Measurements from ENCODE around the gene ZBTB1. TPM values are rescaled to one million over a fixed set of nuclear protein-coding genes. Genes with fewer than 3 reads are reported as not detected.

Gene ZBTB1
- total and polyA plus RNA-seq, 2 donors (not counting 3 experiments of a cell fraction or from before 2014, with no cell fraction given), result 9.7 to 32.2 TPM

DNA sequence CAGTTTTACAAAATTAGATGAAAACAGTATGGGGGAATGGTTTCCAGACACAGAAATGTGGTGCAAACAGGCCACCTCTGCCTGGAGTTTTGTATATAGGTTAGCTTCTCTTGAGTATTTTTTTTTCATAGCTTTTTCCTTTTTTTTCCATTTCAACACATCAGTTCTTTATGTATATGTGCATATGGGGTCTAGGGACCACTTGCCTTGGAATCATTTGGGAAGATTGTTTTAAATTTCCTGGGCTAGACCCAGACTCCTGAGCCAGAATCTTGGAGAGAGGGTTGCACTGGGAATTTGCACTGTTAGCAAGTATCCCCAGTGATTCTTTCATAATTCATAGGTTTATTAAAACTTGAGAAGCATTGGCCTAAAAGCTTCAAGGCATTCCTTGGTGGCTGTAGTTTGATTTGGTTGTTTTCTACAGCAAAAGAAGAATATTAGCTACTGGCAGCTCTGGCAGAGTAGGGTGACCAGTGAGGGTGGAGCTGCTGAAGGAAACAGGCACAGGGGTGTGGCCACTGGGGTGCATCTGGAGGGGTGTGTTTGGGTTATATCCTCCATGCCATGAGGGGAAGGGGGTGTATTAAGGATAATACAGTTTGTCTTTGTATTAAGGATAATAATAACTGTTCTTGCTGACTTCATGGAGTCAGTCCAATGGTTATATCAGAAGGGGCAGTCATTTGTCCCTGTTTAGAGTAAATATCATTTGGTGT is 68.0 kb downstream of the ZBTB1 start:
- Histone ChIP-seq H3K4me2 (ENCODE audit: insufficient read depth, low read length) (no peak overlapping the region), H4K20me1 (replicated peaks; ENCODE audit: control insufficient read depth, extremely low read depth, insufficient read depth, low read length) (no peaks in the 10 kb centered on the region), H3K79me2 (ENCODE audit: control insufficient read depth, insufficient read depth, low read length) (no peaks in the 10 kb centered on the region), H3K4me3 (replicated peaks in 1 of 3; ENCODE audit: insufficient read depth in 1 of 3, low read depth in 1 of 3, low read length in 3 of 3) (no peak overlapping the region), H3K9me1 (replicated peaks; ENCODE audit: control insufficient read depth, extremely low read depth, insufficient read depth, low read length) (no peaks in the 10 kb centered on the region), H3K9ac (replicated peaks; ENCODE audit: extremely low read depth, insufficient read depth, low read length) (no peak overlapping the region), H3K36me3 (ENCODE audit: control insufficient read depth in 2 of 2, extremely low read depth in 1 of 2, insufficient read depth in 2 of 2, low read length in 2 of 2) (no peaks in the 10 kb centered on the region), H3K9me3 (replicated peaks; ENCODE audit: control insufficient read depth, insufficient read depth, low read length) (no peaks in the 10 kb centered on the region), H3K27ac (ENCODE audit: insufficient read depth, low read depth, low read length) (no peak overlapping the region), H3K4me1 (ENCODE audit: control insufficient read depth, extremely low read depth, insufficient read depth, low read length) (peaks cover 18% of the 10 kb centered on the region), H3K27me3 (ENCODE audit: control insufficient read depth in 2 of 2, insufficient read depth in 2 of 2, low read length in 2 of 2) (no peaks in the 10 kb centered on the region), H2AFZ (ENCODE audit: low read depth, low read length) (no peak overlapping the region)
- FAIRE-seq, result no peak
- dilution Hi-C loops (cut with MboI; ENCODE audit: extremely low pct_ligation_motif_present, low sequenced_read_pairs) (no loop called here), intact Hi-C loops (cut with micrococcal nuclease) (no loop called here)
- CTCF ChIA-PET, result interaction anchor here (1.3 to 1.4 kb wide), 2 partner anchors 9 to 29 kb away, joined by 3 read pairs; no protein-coding TSS in a partner anchor
- no peak for DNase-seq (ENCODE audit: low read depth, low spot score)
- TF ChIP-seq MYC (IDR thresholded peaks at IDR 0.05; ENCODE audit: low read depth, low read length), result no peak
- TF ChIP-seq POLR2A (IDR thresholded peaks at IDR 0.05; ENCODE audit: low read depth, low read length), result no peak
- no peak for TF ChIP-seq JUN (IDR thresholded peaks at IDR 0.05; ENCODE audit: borderline replicate concordance, insufficient read depth, insufficient read length, low read depth)
- TF ChIP-seq GATA2 (IDR thresholded peaks at IDR 0.05; ENCODE audit: insufficient read depth, insufficient read length, low read depth, low read length), result no peak
- TF ChIP-seq EZH2 (IDR thresholded peaks at IDR 0.05; ENCODE audit: borderline replicate concordance, low read depth, low read length, severe bottlenecking), result no peak
- TF ChIP-seq, protein P1, sequence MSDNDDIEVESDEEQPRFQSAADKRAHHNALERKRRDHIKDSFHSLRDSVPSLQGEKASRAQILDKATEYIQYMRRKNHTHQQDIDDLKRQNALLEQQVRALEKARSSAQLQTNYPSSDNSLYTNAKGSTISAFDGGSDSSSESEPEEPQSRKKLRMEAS (IDR thresholded peaks at IDR 0.05; ENCODE audit: insufficient read depth, insufficient read length), result no peak
- TF ChIP-seq POLR2AphosphoS5 (IDR thresholded peaks at IDR 0.05; ENCODE audit: insufficient read depth, low read depth, low read length), result no peak
- BruUV-seq (replicated peaks), result no TSS peak
- POLR2A ChIA-PET, result no interaction called here

DNA sequence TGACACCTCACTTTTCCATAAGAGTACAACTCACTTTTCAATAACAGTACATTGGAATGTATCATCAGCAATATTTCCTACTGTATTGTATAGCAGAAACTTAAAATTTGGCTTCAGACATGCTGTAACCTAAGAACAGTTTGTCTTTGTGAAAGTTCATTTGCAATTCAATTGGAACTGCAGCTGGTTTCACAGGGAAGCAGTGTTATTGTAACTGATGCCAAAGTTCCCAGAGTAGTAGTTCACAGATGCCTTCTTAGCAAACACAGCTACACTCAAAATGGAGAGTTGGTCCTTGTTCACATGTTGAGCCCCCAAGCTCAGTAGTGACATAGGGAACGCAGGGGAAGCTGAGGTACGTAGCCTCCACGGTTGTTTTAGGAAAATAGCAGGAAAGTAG is 68.5 kb downstream of the ZBTB1 start:
- H2AFZ ChIP-seq (ENCODE audit: low read depth, low read length), result no peak overlapping the region
- dilution Hi-C loops (cut with MboI; ENCODE audit: extremely low pct_ligation_motif_present, low sequenced_read_pairs), result no loop called here
- H3K4me2 ChIP-seq (ENCODE audit: insufficient read depth, low read length), result no peak overlapping the region
- H3K9me3 ChIP-seq (replicated peaks; ENCODE audit: control insufficient read depth, insufficient read depth, low read length), result no peaks in the 10 kb centered on the region
- no peaks in the 10 kb centered on the region for H3K9me1 ChIP-seq (replicated peaks; ENCODE audit: control insufficient read depth, extremely low read depth, insufficient read depth, low read length)
- TF ChIP-seq MYC (IDR thresholded peaks at IDR 0.05; ENCODE audit: low read depth, low read length) (no peak), JUN (IDR thresholded peaks at IDR 0.05; ENCODE audit: borderline replicate concordance, insufficient read depth, insufficient read length, low read depth) (no peak)
- TF ChIP-seq, protein P2, sequence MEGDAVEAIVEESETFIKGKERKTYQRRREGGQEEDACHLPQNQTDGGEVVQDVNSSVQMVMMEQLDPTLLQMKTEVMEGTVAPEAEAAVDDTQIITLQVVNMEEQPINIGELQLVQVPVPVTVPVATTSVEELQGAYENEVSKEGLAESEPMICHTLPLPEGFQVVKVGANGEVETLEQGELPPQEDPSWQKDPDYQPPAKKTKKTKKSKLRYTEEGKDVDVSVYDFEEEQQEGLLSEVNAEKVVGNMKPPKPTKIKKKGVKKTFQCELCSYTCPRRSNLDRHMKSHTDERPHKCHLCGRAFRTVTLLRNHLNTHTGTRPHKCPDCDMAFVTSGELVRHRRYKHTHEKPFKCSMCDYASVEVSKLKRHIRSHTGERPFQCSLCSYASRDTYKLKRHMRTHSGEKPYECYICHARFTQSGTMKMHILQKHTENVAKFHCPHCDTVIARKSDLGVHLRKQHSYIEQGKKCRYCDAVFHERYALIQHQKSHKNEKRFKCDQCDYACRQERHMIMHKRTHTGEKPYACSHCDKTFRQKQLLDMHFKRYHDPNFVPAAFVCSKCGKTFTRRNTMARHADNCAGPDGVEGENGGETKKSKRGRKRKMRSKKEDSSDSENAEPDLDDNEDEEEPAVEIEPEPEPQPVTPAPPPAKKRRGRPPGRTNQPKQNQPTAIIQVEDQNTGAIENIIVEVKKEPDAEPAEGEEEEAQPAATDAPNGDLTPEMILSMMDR (IDR thresholded peaks at IDR 0.05; ENCODE audit: extremely low read depth in 1 of 2, insufficient read depth in 1 of 2, low read depth in 1 of 2, low read length in 2 of 2), result no peak
- H3K9ac ChIP-seq (replicated peaks; ENCODE audit: extremely low read depth, insufficient read depth, low read length), result no peak overlapping the region
- H3K27ac ChIP-seq (ENCODE audit: insufficient read depth, low read depth, low read length), result no peak overlapping the region
- no peak for DNase-seq (ENCODE audit: low read depth, low spot score)
- H3K36me3 ChIP-seq (ENCODE audit: control insufficient read depth in 2 of 2, extremely low read depth in 1 of 2, insufficient read depth in 2 of 2, low read length in 2 of 2), result no peaks in the 10 kb centered on the region
- POLR2A ChIA-PET, result no interaction called here
- H3K4me1 ChIP-seq (ENCODE audit: control insufficient read depth, extremely low read depth, insufficient read depth, low read length), result peaks cover 15% of the 10 kb centered on the region
- no peaks in the 10 kb centered on the region for H3K27me3 ChIP-seq (ENCODE audit: control insufficient read depth in 2 of 2, insufficient read depth in 2 of 2, low read length in 2 of 2)
- BruUV-seq (replicated peaks), result no TSS peak
- no peak for FAIRE-seq
- no peaks in the 10 kb centered on the region for H3K79me2 ChIP-seq (ENCODE audit: control insufficient read depth, insufficient read depth, low read length)
- intact Hi-C loops (cut with micrococcal nuclease), result no loop called here
- CTCF ChIA-PET, result interaction anchor here (1.3 to 1.4 kb wide), 2 partner anchors 9 to 29 kb away, joined by 3 read pairs; no protein-coding TSS in a partner anchor
- H4K20me1 ChIP-seq (replicated peaks; ENCODE audit: control insufficient read depth, extremely low read depth, insufficient read depth, low read length), result no peaks in the 10 kb centered on the region
- H3K4me3 ChIP-seq (replicated peaks in 1 of 3; ENCODE audit: insufficient read depth in 1 of 3, low read depth in 1 of 3, low read length in 3 of 3), result no peak overlapping the region
